Liver (tissue), 9 donors: Measurements from ENCODE around the gene DNAH2. TPM values are rescaled to one million over a fixed set of nuclear protein-coding genes. Genes with fewer than 3 reads are reported as not detected.

Experiments used
- DNase-seq: peaks from one replicate; pipeline ENCODE4 v3.0.0-alpha.2; 2017; ENCODE audit warnings: low spot score
- H3K27ac ChIP-seq, 2 donors: one replicate each; pipeline ENCODE4 v1.7.0; 2013; ENCODE audit warnings: inconsistent platforms in 2 of 2, low read length in 2 of 2, control low read depth in 1 of 2, low read depth in 1 of 2, mild to moderate bottlenecking in 1 of 2
- H3K27me3 ChIP-seq, 4 donors: one replicate each; pipeline versions ENCODE4 v1.6.1 to v1.7.0; 2013; ENCODE audit warnings: low read length in 3 of 4, inconsistent platforms in 1 of 4, mild to moderate bottlenecking in 1 of 4, moderate library complexity in 1 of 4; ENCODE audit not compliant: control insufficient read depth in 4 of 4, insufficient read depth in 4 of 4
- H3K36me3 ChIP-seq, 4 donors: one replicate each; pipeline versions ENCODE4 v1.6.1 to v1.7.0; 2013; ENCODE audit warnings: low read length in 3 of 4, mild to moderate bottlenecking in 3 of 4, low read depth in 1 of 4, moderate library complexity in 1 of 4; ENCODE audit not compliant: control insufficient read depth in 4 of 4, insufficient read depth in 3 of 4
- H3K4me1 ChIP-seq, 4 donors: one replicate each; pipeline versions ENCODE4 v1.6.1 to v1.7.0; 2013; ENCODE audit warnings: low read length in 3 of 4, mild to moderate bottlenecking in 3 of 4, moderate library complexity in 1 of 4; ENCODE audit not compliant: control insufficient read depth in 4 of 4, insufficient read depth in 4 of 4
- H3K4me3 ChIP-seq, 3 donors: one replicate each; pipeline versions ENCODE4 v1.6.1 to v1.7.0; 2013; ENCODE audit warnings: low read length in 3 of 3, control low read depth in 1 of 3, low read depth in 1 of 3, mild to moderate bottlenecking in 1 of 3
- H3K9ac ChIP-seq, 2 donors: one replicate each; pipeline ENCODE4 v1.7.0; 2013; ENCODE audit warnings: low read length in 2 of 2, mild to moderate bottlenecking in 2 of 2, moderate library complexity in 2 of 2, control low read depth in 1 of 2, low read depth in 1 of 2
- H3K9me3 ChIP-seq, 4 donors: one replicate each; pipeline versions ENCODE4 v1.6.1 to v1.7.0; 2013; ENCODE audit warnings: low read length in 3 of 4; ENCODE audit not compliant: control insufficient read depth in 4 of 4
- EGR1 ChIP-seq, 2 donors: IDR thresholded peaks; 2 replicates each; pipeline ENCODE4 v1.6.1; 2016 to 2018; ENCODE audit warnings: antibody characterized with exemption in 2 of 2, low read depth in 2 of 2
- FOXA1 ChIP-seq: IDR thresholded peaks from 2 replicates; pipeline ENCODE4 v1.6.1; 2016; ENCODE audit warnings: antibody characterized with exemption
- FOXA2 ChIP-seq: IDR thresholded peaks from 2 replicates; pipeline ENCODE4 v1.6.1; 2016; ENCODE audit warnings: antibody characterized with exemption
- HNF4A ChIP-seq, 2 donors: conservative IDR thresholded peaks; 2 replicates each; pipeline ENCODE4 v1.6.1; 2016; ENCODE audit warnings: antibody characterized with exemption in 2 of 2, mild to moderate bottlenecking in 2 of 2
- HNF4G ChIP-seq: IDR thresholded peaks from 2 replicates; pipeline ENCODE4 v1.6.1; 2016; ENCODE audit warnings: antibody characterized with exemption
- JUND ChIP-seq, 2 donors: IDR thresholded peaks; 2 replicates each; pipeline ENCODE4 v1.6.1; 2016; ENCODE audit warnings: antibody characterized with exemption in 2 of 2
- NR2F2 ChIP-seq: IDR thresholded peaks from 2 replicates; pipeline ENCODE4 v1.6.1; 2016; ENCODE audit warnings: antibody characterized with exemption
- RAD21 ChIP-seq, 2 donors: IDR thresholded peaks; 2 replicates each; pipeline ENCODE4 v1.6.1; 2016; ENCODE audit warnings: antibody characterized with exemption in 2 of 2, mild to moderate bottlenecking in 2 of 2
- RXRA ChIP-seq, 2 donors: IDR thresholded peaks; 2 replicates each; pipeline ENCODE4 v1.6.1; 2017 to 2018; ENCODE audit warnings: antibody characterized with exemption in 2 of 2, mild to moderate bottlenecking in 1 of 2
- SP1 ChIP-seq: IDR thresholded peaks from 2 replicates; pipeline ENCODE4 v1.6.1; 2018; ENCODE audit warnings: antibody characterized with exemption, mild to moderate bottlenecking
- TAF1 ChIP-seq: conservative IDR thresholded peaks from 2 replicates; pipeline ENCODE4 v1.6.1; 2016; ENCODE audit warnings: antibody characterized with exemption, mild to moderate bottlenecking
- YY1 ChIP-seq: IDR thresholded peaks from 2 replicates; pipeline ENCODE4 v1.6.1; 2016; ENCODE audit warnings: antibody characterized with exemption, mild to moderate bottlenecking
- WGBS: extraction: QIAGEN DNeasy Blood & Tissue Kit; methylation state at CpG from one replicate; pipeline ENCODE4 v1.1.7; 2013; 5-methylcytosine and 5-hydroxymethylcytosine counted together
- polyA plus RNA-seq, 2 donors: library from polyadenylated mRNA; stranded (reverse) in 1 of 2; unstranded in 1 of 2; fragments of 200-250 nt in 1 of 2; fragments of >200 nt in 1 of 2; fragmentation: Nextera tagmentation in 1 of 2; extraction: Ambion mirVana in 1 of 2; gene quantifications; one replicate each; pipeline versions ENCODE4 v1.2.1 to v1.2.3, GENCODE V29; 2013 to 2015
- total RNA-seq, 2 donors: library from RNA; depleted of rRNA; stranded (reverse); fragments of >200 nt; gene quantifications; one replicate each; pipeline ENCODE4 v1.2.3, GENCODE V29; 2014
- TF ChIP-seq, protein P1 (sequence below): IDR thresholded peaks from 2 replicates; pipeline ENCODE4 v1.6.1; 2016; ENCODE audit warnings: antibody characterized with exemption
- TF ChIP-seq, protein P2 (sequence below): IDR thresholded peaks from 2 replicates; pipeline ENCODE4 v1.6.1; 2016; ENCODE audit warnings: antibody characterized with exemption, mild to moderate bottlenecking
- TF ChIP-seq, protein P3 (sequence below): IDR thresholded peaks from 2 replicates; pipeline ENCODE4 v1.6.1; 2016; ENCODE audit warnings: antibody characterized with exemption
- TF ChIP-seq, protein P4 (sequence below): IDR thresholded peaks from 2 replicates; pipeline ENCODE4 v1.6.1; 2016; ENCODE audit warnings: antibody characterized with exemption
- TF ChIP-seq, protein P5 (sequence below): fragments of 150-350 bp; IDR thresholded peaks from 2 replicates; pipeline ENCODE4 v1.5.1; 2017; ENCODE audit warnings: improper control_type of control experiment, low read depth, low read length; ENCODE audit not compliant: missing input control
- donor health status: healthy.
- donor health status: healthy.
- donor health status: healthy.
- donor health status: healthy.
- donor health status: healthy.

DNAH2 gene
- total and polyA plus RNA-seq, 4 donors = under 0.01 to 0.25 (median 0.05) TPM

DNA sequence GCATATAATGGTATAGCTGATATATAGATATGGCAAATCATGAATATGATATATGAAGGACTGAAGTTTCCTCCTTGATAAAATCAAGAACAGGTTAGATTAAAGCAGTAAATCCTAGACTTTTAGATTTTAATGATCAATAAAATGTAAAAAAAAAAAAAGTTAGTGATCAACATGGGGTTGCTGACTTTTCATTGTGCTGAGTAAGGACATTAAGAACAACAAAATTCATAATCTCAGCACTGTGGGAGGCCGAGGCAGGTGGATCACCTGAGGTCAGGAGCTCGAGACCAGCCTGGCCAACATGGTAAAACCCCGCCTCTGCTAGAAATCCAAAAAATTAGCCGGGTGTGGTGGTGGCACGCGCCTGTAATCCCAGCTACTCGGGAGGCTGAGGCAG lies 160.7 kb downstream of the DNAH2 start:
- TF ChIP-seq RXRA (IDR thresholded peaks at IDR 0.05) (no peak), FOXA1 (no peak), HNF4G (no peak), YY1 (no peak), HNF4A (conservative IDR thresholded peaks at IDR 0.05) (no peak), EGR1 (IDR thresholded peaks at IDR 0.05; ENCODE audit: low read depth in 2 of 2) (no peak), JUND (IDR thresholded peaks at IDR 0.05) (no peak), RAD21 (IDR thresholded peaks at IDR 0.05) (no peak), NR2F2 (no peak), TAF1 (no peak)
- TF ChIP-seq, protein P1, sequence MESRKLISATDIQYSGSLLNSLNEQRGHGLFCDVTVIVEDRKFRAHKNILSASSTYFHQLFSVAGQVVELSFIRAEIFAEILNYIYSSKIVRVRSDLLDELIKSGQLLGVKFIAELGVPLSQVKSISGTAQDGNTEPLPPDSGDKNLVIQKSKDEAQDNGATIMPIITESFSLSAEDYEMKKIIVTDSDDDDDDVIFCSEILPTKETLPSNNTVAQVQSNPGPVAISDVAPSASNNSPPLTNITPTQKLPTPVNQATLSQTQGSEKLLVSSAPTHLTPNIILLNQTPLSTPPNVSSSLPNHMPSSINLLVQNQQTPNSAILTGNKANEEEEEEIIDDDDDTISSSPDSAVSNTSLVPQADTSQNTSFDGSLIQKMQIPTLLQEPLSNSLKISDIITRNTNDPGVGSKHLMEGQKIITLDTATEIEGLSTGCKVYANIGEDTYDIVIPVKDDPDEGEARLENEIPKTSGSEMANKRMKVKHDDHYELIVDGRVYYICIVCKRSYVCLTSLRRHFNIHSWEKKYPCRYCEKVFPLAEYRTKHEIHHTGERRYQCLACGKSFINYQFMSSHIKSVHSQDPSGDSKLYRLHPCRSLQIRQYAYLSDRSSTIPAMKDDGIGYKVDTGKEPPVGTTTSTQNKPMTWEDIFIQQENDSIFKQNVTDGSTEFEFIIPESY = no peak
- TF ChIP-seq, protein P2, sequence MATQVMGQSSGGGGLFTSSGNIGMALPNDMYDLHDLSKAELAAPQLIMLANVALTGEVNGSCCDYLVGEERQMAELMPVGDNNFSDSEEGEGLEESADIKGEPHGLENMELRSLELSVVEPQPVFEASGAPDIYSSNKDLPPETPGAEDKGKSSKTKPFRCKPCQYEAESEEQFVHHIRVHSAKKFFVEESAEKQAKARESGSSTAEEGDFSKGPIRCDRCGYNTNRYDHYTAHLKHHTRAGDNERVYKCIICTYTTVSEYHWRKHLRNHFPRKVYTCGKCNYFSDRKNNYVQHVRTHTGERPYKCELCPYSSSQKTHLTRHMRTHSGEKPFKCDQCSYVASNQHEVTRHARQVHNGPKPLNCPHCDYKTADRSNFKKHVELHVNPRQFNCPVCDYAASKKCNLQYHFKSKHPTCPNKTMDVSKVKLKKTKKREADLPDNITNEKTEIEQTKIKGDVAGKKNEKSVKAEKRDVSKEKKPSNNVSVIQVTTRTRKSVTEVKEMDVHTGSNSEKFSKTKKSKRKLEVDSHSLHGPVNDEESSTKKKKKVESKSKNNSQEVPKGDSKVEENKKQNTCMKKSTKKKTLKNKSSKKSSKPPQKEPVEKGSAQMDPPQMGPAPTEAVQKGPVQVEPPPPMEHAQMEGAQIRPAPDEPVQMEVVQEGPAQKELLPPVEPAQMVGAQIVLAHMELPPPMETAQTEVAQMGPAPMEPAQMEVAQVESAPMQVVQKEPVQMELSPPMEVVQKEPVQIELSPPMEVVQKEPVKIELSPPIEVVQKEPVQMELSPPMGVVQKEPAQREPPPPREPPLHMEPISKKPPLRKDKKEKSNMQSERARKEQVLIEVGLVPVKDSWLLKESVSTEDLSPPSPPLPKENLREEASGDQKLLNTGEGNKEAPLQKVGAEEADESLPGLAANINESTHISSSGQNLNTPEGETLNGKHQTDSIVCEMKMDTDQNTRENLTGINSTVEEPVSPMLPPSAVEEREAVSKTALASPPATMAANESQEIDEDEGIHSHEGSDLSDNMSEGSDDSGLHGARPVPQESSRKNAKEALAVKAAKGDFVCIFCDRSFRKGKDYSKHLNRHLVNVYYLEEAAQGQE = no peak
- Histone ChIP-seq H3K27ac (no peak overlapping the region), H3K9ac (no peak overlapping the region), H3K27me3 (no peaks in the 10 kb centered on the region), H3K9me3 (no peaks in the 10 kb centered on the region), H3K36me3 (no peaks in the 10 kb centered on the region), H3K4me1 (no peaks in the 10 kb centered on the region), H3K4me3 (no peak overlapping the region)
- DNase-seq = no peak
- WGBS = 96% methylated on average over 7 of the region's 7 CpGs

DNA sequence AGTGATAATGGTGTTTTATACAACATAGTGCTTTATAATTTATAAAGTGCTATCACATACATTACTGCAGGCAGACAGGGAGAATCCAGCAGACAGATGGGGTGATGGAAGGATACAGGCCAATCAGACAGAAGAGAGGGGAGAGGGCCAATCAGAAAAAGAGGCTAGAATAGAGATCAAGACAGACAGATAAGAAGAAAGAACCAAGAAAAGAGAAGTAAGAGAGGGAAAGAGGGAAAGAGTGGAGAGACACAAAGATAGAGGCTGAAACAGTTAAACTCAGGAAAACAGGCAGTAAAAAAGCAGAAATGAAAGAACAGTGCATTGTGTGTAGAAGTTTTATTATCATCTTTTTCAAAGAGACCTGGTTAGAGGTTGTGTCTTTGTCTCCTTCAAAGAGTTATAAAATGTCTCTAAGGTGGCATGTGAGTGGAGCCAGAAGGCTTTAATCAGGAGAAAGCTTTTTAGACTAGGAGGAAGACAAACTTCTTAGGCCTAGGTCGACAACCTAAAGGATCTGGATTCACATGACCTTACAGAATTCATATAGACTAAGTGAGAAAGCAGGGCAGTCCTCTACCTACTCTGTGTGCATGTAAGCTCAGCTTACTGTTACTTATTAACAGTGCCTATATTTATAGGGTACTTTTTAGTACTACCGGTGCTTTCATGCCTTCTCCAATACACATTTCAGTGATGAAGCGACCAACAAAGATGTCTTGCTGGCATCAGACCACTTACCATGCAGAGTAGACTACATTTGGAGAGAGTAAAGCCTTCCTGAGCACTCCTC lies 162.7 kb downstream of the DNAH2 start:
- no peak overlapping the region for H3K27ac ChIP-seq
- 64% methylated on average over 3 of the region's 3 CpGs for WGBS
- no peak overlapping the region for H3K9ac ChIP-seq
- H3K36me3 ChIP-seq = no peaks in the 10 kb centered on the region
- no peak overlapping the region for H3K4me3 ChIP-seq
- no peaks in the 10 kb centered on the region for H3K4me1 ChIP-seq
- no peaks in the 10 kb centered on the region for H3K9me3 ChIP-seq
- no peak for DNase-seq
- H3K27me3 ChIP-seq = no peaks in the 10 kb centered on the region
- TF ChIP-seq, protein P3, sequence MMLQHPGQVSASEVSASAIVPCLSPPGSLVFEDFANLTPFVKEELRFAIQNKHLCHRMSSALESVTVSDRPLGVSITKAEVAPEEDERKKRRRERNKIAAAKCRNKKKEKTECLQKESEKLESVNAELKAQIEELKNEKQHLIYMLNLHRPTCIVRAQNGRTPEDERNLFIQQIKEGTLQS = no peak
- no peak for TF ChIP-seq RAD21 (IDR thresholded peaks at IDR 0.05)
- TF ChIP-seq, protein P4, sequence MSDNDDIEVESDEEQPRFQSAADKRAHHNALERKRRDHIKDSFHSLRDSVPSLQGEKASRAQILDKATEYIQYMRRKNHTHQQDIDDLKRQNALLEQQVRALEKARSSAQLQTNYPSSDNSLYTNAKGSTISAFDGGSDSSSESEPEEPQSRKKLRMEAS = no peak
- no peak for TF ChIP-seq TAF1
- TF ChIP-seq FOXA2 = no peak
- no peak for TF ChIP-seq RXRA (IDR thresholded peaks at IDR 0.05)
- no peak for TF ChIP-seq HNF4A (conservative IDR thresholded peaks at IDR 0.05)
- no peak for TF ChIP-seq HNF4G
- no peak for TF ChIP-seq JUND (IDR thresholded peaks at IDR 0.05)
- TF ChIP-seq, protein P5, sequence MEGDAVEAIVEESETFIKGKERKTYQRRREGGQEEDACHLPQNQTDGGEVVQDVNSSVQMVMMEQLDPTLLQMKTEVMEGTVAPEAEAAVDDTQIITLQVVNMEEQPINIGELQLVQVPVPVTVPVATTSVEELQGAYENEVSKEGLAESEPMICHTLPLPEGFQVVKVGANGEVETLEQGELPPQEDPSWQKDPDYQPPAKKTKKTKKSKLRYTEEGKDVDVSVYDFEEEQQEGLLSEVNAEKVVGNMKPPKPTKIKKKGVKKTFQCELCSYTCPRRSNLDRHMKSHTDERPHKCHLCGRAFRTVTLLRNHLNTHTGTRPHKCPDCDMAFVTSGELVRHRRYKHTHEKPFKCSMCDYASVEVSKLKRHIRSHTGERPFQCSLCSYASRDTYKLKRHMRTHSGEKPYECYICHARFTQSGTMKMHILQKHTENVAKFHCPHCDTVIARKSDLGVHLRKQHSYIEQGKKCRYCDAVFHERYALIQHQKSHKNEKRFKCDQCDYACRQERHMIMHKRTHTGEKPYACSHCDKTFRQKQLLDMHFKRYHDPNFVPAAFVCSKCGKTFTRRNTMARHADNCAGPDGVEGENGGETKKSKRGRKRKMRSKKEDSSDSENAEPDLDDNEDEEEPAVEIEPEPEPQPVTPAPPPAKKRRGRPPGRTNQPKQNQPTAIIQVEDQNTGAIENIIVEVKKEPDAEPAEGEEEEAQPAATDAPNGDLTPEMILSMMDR = no peak
- no peak for TF ChIP-seq EGR1 (IDR thresholded peaks at IDR 0.05; ENCODE audit: low read depth in 2 of 2)
- TF ChIP-seq, protein P1 = no peak
- TF ChIP-seq, protein P2 = no peak
- no peak for TF ChIP-seq SP1
- no peak for TF ChIP-seq FOXA1
- TF ChIP-seq YY1 = no peak
